IMR-90 (cell line): Measurements from ENCODE around the gene WNT7A. TPM values are rescaled to one million over a fixed set of nuclear protein-coding genes. Genes with fewer than 3 reads are reported as not detected.

ENCODE experiments used
- ATAC-seq: fragments of 200-7000 bp; cut with Tn5 transposase; 2 replicates; pipeline ENCODE4 v1.9.1; 2020; ENCODE audit warnings: low read depth, mild to moderate bottlenecking, moderate library complexity
- BruUV-seq: library from RNA; stranded (reverse); fragments of 400-500 nt; replicated peaks from 2 replicates; lab custom pipeline; 2021; lab: Mats Ljungman, UMichigan
- CTCF ChIA-PET: fragments of 300-600 bp; formaldehyde crosslinking; extraction: SDS; loops from one replicate; lab custom pipeline; 2021; ENCODE audit warnings: antibody characterized with exemption; lab: Yijun Ruan, JAX
- POLR2A ChIA-PET: fragments of 300-600 bp; sonication (Branson Sonifier 250); formaldehyde crosslinking; loops from one replicate; lab custom pipeline; 2022; ENCODE audit warnings: antibody characterized with exemption; ENCODE audit not compliant: unreplicated experiment; lab: Charles Lee
- DNase-seq: peaks from one replicate; pipeline ENCODE4 v3.0.0; 2013
- H2AFZ ChIP-seq: replicated peaks from 2 replicates; pipeline ENCODE3; 2013; ENCODE audit warnings: low read length, mild to moderate bottlenecking; ENCODE audit not compliant: poor library complexity
- H2AK5ac ChIP-seq: 2 replicates; pipeline ENCODE4 v1.6.1; 2013; ENCODE audit warnings: low read depth, low read length, inconsistent platforms
- H2AK9ac ChIP-seq: replicated peaks from 2 replicates; pipeline ENCODE3; 2013; ENCODE audit warnings: mild to moderate bottlenecking, low read depth, low read length, moderate library complexity; ENCODE audit not compliant: poor library complexity
- H2BK120ac ChIP-seq: 2 replicates; pipeline ENCODE4 v1.6.1; 2013; ENCODE audit warnings: low read depth, low read length, inconsistent platforms
- H2BK15ac ChIP-seq: 3 replicates; pipeline ENCODE4 v1.6.1; 2013; ENCODE audit warnings: low read depth, low read length, inconsistent platforms
- H2BK20ac ChIP-seq: 2 replicates; pipeline ENCODE4 v1.6.1; 2013; ENCODE audit warnings: low read depth, mild to moderate bottlenecking, inconsistent platforms, low read length, moderate library complexity
- H2BK5ac ChIP-seq: 2 replicates; pipeline ENCODE4 v1.6.1; 2013; ENCODE audit warnings: mild to moderate bottlenecking, low read depth, low read length, inconsistent platforms; ENCODE audit not compliant: poor library complexity, severe bottlenecking
- H3K14ac ChIP-seq: replicated peaks from 2 replicates; pipeline ENCODE4 v1.6.1; 2013; ENCODE audit warnings: low read depth, low read length, inconsistent platforms
- H3K18ac ChIP-seq: 2 replicates; pipeline ENCODE4 v1.6.1; 2013; ENCODE audit warnings: low read depth, low read length, control low read depth
- H3K23ac ChIP-seq: 2 replicates; pipeline ENCODE4 v1.6.1; 2013; ENCODE audit warnings: low read depth, low read length, inconsistent platforms
- H3K27ac ChIP-seq: 2 replicates; pipeline ENCODE4 v1.5.1; 2013; ENCODE audit warnings: mild to moderate bottlenecking, control low read depth, low read length; ENCODE audit not compliant: insufficient read depth
- H3K27me3 ChIP-seq: 2 replicates; pipeline ENCODE4 v1.6.1; 2013; ENCODE audit warnings: low read length; ENCODE audit not compliant: control insufficient read depth, insufficient read depth
- H3K36me3 ChIP-seq: 2 replicates; pipeline ENCODE4 v1.6.1; 2013; ENCODE audit warnings: low read length, mixed read lengths; ENCODE audit not compliant: control insufficient read depth, insufficient read depth
- H3K4ac ChIP-seq: 2 replicates; pipeline ENCODE4 v1.6.1; 2013; ENCODE audit warnings: low read depth, low read length, inconsistent platforms
- H3K4me1 ChIP-seq: 2 replicates; pipeline ENCODE4 v1.6.1; 2013; ENCODE audit warnings: low read length, mixed read lengths; ENCODE audit not compliant: control insufficient read depth, insufficient read depth
- H3K4me2 ChIP-seq: 2 replicates; pipeline ENCODE4 v1.6.1; 2013; ENCODE audit warnings: low read depth, mild to moderate bottlenecking, control low read depth, low read length, moderate library complexity
- H3K4me3 ChIP-seq: 2 replicates; pipeline ENCODE4 v1.5.1; 2013; ENCODE audit warnings: low read depth, mild to moderate bottlenecking, control low read depth, low read length, moderate library complexity; ENCODE audit not compliant: insufficient read depth
- H3K56ac ChIP-seq: 2 replicates; pipeline ENCODE4 v1.6.1; 2013; ENCODE audit warnings: low read length, inconsistent platforms; ENCODE audit not compliant: insufficient read depth; ENCODE audit errors: extremely low read depth
- H3K79me1 ChIP-seq, 2 experiments: 2 replicates each; pipeline ENCODE4 v1.6.1; 2013; ENCODE audit warnings: low read length in 2 of 2, inconsistent platforms in 1 of 2, low read depth in 1 of 2
- H3K9ac ChIP-seq: 2 replicates; pipeline ENCODE4 v1.6.1; 2013; ENCODE audit warnings: low read depth, low read length, control low read depth
- H3K9me1 ChIP-seq: 2 replicates; pipeline ENCODE4 v1.6.1; 2013; ENCODE audit warnings: low read length, inconsistent platforms; ENCODE audit not compliant: insufficient read depth
- H3K9me3 ChIP-seq: 2 replicates; pipeline ENCODE4 v1.6.1; 2013; ENCODE audit warnings: low read length; ENCODE audit not compliant: control insufficient read depth, insufficient read depth
- H4K20me1 ChIP-seq: 2 replicates; pipeline ENCODE4 v1.6.1; 2013; ENCODE audit warnings: low read length, inconsistent platforms; ENCODE audit not compliant: insufficient read depth
- H4K5ac ChIP-seq: 2 replicates; pipeline ENCODE4 v1.6.1; 2013; ENCODE audit warnings: mild to moderate bottlenecking, low read depth, low read length, control low read depth
- H4K8ac ChIP-seq, 2 experiments: 2 replicates each; pipeline ENCODE4 v1.6.1; 2013; ENCODE audit warnings: low read depth in 2 of 2, low read length in 2 of 2, control low read depth in 1 of 2, inconsistent platforms in 1 of 2
- H4K91ac ChIP-seq: 2 replicates; pipeline ENCODE4 v1.6.1; 2013; ENCODE audit warnings: low read depth, low read length, inconsistent platforms; ENCODE audit not compliant: insufficient read depth
- CEBPB ChIP-seq: IDR thresholded peaks from 2 replicates; pipeline ENCODE4 v1.6.1; 2012; ENCODE audit warnings: low read depth, low read length, improper control_type of control experiment
- MAFK ChIP-seq: IDR thresholded peaks from 2 replicates; pipeline ENCODE4 v1.6.1; 2012; ENCODE audit warnings: low read depth, low read length, improper control_type of control experiment
- NFE2L2 ChIP-seq: fragments of 150-350 bp; IDR thresholded peaks from 2 replicates; pipeline ENCODE4 v1.6.1; 2016; ENCODE audit warnings: low read depth, mild to moderate bottlenecking, low read length
- RCOR1 ChIP-seq: IDR thresholded peaks from 2 replicates; pipeline ENCODE4 v1.6.1; 2012; ENCODE audit warnings: mild to moderate bottlenecking, low read length, improper control_type of control experiment; ENCODE audit not compliant: insufficient replicate concordance
- RFX5 ChIP-seq: IDR thresholded peaks from 2 replicates; pipeline ENCODE4 v1.8.0; 2012; ENCODE audit warnings: low read depth, mild to moderate bottlenecking, low read length, moderate library complexity
- SMC3 ChIP-seq: fragments of 150-350 bp; IDR thresholded peaks from 2 replicates; pipeline ENCODE4 v1.6.1; 2016; ENCODE audit warnings: low read depth, mild to moderate bottlenecking, antibody characterized with exemption, low read length, moderate library complexity
- WGBS, 2 experiments: methylation state at CpG; one replicate each; pipeline versions ENCODE4 v1.1.5 to v1.1.7; 2013; ENCODE audit warnings: missing lambda C conversion rate in 2 of 2; ENCODE audit not compliant: insufficient read length in 1 of 2; ENCODE audit errors: extremely low coverage in 2 of 2; 5-methylcytosine and 5-hydroxymethylcytosine counted together
- dilution Hi-C: fragments of 300-500 bp; cut with HindIII; formaldehyde crosslinking; loops from one replicate; pipeline ENCODE4 v1.14.3; 2018; ENCODE audit warnings: low sequenced_read_pairs; ENCODE audit not compliant: unreplicated experiment
- in situ Hi-C: fragments of 300-500 bp; cut with MboI; formaldehyde crosslinking; loops from 3 replicates; pipeline ENCODE4 v1.14.3; 2019; ENCODE audit warnings: low sequenced_read_pairs, inconsistent platforms, mixed read lengths
- intact Hi-C: fragments of 100-400 bp; cut with micrococcal nuclease; formaldehyde crosslinking; loops from 2 replicates; pipeline ENCODE4 v1.10.0; 2022
- polyA plus RNA-seq, 3 experiments: library from polyadenylated mRNA; depleted of rRNA; stranded (reverse); fragments of >200 nt; gene quantifications; 2 replicates each; pipeline ENCODE4 v1.2.3, GENCODE V29; 2012; ENCODE audit warnings: low replicate concordance in 1 of 3
- total RNA-seq: library from RNA; depleted of rRNA; stranded (reverse); fragments of >200 nt; gene quantifications from 2 replicates; pipeline ENCODE4 v1.2.3, GENCODE V29; 2012

Gene WNT7A
- total and polyA plus RNA-seq, 2 of the 4 experiments (the other 2 are of a cell fraction), result not detected

- H3K23ac ChIP-seq, result no peak overlapping the region
- H2BK15ac ChIP-seq, result no peak overlapping the region
- POLR2A ChIA-PET, result no interaction called here
- H2AK9ac ChIP-seq, result no peak overlapping the region
- DNase-seq, result no peak
- H2BK5ac ChIP-seq, result no peak overlapping the region
- peaks cover 3% of the 10 kb centered on the region; the same call in 1 of the 2 replicates for H3K9me3 ChIP-seq
- no peaks in the 10 kb centered on the region for H3K4me1 ChIP-seq
- no CpG with 5 or more reads among the region's 11 CpGs for WGBS, 2 experiments
- H3K36me3 ChIP-seq, result no peaks in the 10 kb centered on the region
- H4K20me1 ChIP-seq, result no peaks in the 10 kb centered on the region
- H3K79me1 ChIP-seq, result no peaks in the 10 kb centered on the region
- no peak overlapping the region for H4K91ac ChIP-seq
- no peak overlapping the region for H2BK120ac ChIP-seq
- H3K27ac ChIP-seq, result no peak overlapping the region
- H2AFZ ChIP-seq, result no peak overlapping the region
- H3K18ac ChIP-seq, result no peak overlapping the region
- H3K4me3 ChIP-seq, result no peak overlapping the region
- no peak overlapping the region for H3K56ac ChIP-seq
- no peak overlapping the region for H3K9ac ChIP-seq
- H3K4ac ChIP-seq, result no peak overlapping the region
- H2AK5ac ChIP-seq, result no peak overlapping the region
- TF ChIP-seq CEBPB (no peak), MAFK (no peak), RCOR1 (no peak), NFE2L2 (no peak), RFX5 (no peak), SMC3 (no peak)
- CTCF ChIA-PET, result no interaction called here
- no peak for ATAC-seq
- H4K5ac ChIP-seq, result no peak overlapping the region
- no peak overlapping the region for H3K4me2 ChIP-seq
- dilution Hi-C loops (no loop called here), intact Hi-C loops (no loop called here), in situ Hi-C loops (no loop called here)
- H3K9me1 ChIP-seq, result no peaks in the 10 kb centered on the region
- H2BK20ac ChIP-seq, result no peak overlapping the region
- H3K27me3 ChIP-seq, result no peaks in the 10 kb centered on the region
- BruUV-seq, result no TSS peak
- H3K14ac ChIP-seq, result no peak overlapping the region
- no peak overlapping the region for H4K8ac ChIP-seq
These were observed 50.6 kb downstream of the WNT7A start for GRCh38 chr3:13829311-13829710.
